Skeletal muscle satellite cell (primary cell): Measurements from ENCODE around the gene CDK2AP2. TPM values are rescaled to one million over a fixed set of nuclear protein-coding genes. Genes with fewer than 3 reads are reported as not detected.
"Not testable (repeated sequence)": the region's sequence is repeated elsewhere in the genome, so short reads cannot be mapped to it uniquely, and the experiment has no call there.

Experiments
- H3K27me3 ChIP-seq: 2 replicates; pipeline ENCODE4 v1.7.0; 2013; ENCODE audit warnings: low read length; ENCODE audit not compliant: control insufficient read depth, insufficient read depth
- H3K36me3 ChIP-seq: 2 replicates; pipeline ENCODE4 v1.7.0; 2013; ENCODE audit warnings: mild to moderate bottlenecking, control low read depth, low read length; ENCODE audit not compliant: insufficient read depth
- H3K4me1 ChIP-seq: 2 replicates; pipeline ENCODE4 v1.7.0; 2013; ENCODE audit warnings: low read length; ENCODE audit not compliant: control insufficient read depth, insufficient read depth
- H3K4me2 ChIP-seq: 2 replicates; pipeline ENCODE4 v1.7.0; 2013; ENCODE audit warnings: mild to moderate bottlenecking, low read length
- H3K4me3 ChIP-seq: 2 replicates; pipeline ENCODE4 v1.7.0; 2013; ENCODE audit warnings: low read length
- H3K9ac ChIP-seq: 2 replicates; pipeline ENCODE4 v1.7.0; 2013; ENCODE audit warnings: mild to moderate bottlenecking, low read depth, low read length, moderate library complexity
- H3K9me3 ChIP-seq: replicated peaks from 2 replicates; pipeline ENCODE4 v1.7.0; 2013; ENCODE audit warnings: mild to moderate bottlenecking, control low read depth, low read length
- small RNA-seq: library from RNA; depleted of rRNA; stranded (forward); fragments of <200 nt; gene quantifications from one replicate; pipeline ENCODE3, GENCODE V24; 2012

Gene CDK2AP2

DNA sequence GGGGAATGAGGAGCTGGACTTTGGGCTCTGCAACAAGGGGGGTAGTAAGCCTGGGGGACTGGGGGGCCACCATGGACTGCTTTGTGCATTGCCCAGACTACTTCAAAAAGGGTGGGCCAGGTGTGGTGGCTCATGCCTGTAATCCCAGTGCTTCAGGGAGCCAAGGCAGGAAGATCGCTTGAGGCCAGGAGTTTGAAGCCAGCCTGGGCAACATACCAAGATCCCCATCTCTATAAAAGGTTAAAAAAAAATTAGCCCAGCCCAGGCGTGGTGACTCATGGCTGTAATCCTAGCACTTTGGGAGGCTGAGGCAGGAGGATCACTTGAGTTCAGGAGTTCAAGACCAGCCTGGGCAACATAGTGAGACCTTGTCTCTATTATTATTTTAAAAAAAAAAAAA lies 42.4 kb downstream of the CDK2AP2 start:
- not testable (repeated sequence) for H3K9me3 ChIP-seq, H3K9ac ChIP-seq, H3K36me3 ChIP-seq, H3K4me3 ChIP-seq, H3K4me2 ChIP-seq, H3K27me3 ChIP-seq
- peaks cover 27% of the 10 kb centered on the region for H3K4me1 ChIP-seq

DNA sequence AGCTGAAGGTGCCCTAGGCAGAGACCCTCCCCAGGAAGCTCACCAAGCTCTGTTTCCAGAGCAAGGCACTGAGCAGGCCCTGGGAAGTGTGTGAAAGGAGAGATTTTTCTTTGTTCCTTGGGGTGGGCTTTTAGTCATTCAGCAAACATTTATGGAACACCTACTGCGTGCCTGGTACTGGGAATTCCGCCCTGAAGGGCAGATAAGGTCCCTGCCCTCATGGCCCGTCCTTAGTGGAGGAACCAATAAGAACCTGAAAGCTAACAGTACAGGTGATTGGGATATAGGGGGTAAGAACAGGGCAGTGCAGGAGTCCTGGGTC lies 42.8 kb downstream of the CDK2AP2 start:
- H3K4me1 ChIP-seq = peaks cover 27% of the 10 kb centered on the region
- no peak overlapping the region for H3K4me2 ChIP-seq
- H3K27me3 ChIP-seq = no peaks in the 10 kb centered on the region
- H3K9me3 ChIP-seq = no peaks in the 10 kb centered on the region
- no peak overlapping the region for H3K4me3 ChIP-seq
- H3K9ac ChIP-seq = no peak overlapping the region
- H3K36me3 ChIP-seq = no peaks in the 10 kb centered on the region

DNA sequence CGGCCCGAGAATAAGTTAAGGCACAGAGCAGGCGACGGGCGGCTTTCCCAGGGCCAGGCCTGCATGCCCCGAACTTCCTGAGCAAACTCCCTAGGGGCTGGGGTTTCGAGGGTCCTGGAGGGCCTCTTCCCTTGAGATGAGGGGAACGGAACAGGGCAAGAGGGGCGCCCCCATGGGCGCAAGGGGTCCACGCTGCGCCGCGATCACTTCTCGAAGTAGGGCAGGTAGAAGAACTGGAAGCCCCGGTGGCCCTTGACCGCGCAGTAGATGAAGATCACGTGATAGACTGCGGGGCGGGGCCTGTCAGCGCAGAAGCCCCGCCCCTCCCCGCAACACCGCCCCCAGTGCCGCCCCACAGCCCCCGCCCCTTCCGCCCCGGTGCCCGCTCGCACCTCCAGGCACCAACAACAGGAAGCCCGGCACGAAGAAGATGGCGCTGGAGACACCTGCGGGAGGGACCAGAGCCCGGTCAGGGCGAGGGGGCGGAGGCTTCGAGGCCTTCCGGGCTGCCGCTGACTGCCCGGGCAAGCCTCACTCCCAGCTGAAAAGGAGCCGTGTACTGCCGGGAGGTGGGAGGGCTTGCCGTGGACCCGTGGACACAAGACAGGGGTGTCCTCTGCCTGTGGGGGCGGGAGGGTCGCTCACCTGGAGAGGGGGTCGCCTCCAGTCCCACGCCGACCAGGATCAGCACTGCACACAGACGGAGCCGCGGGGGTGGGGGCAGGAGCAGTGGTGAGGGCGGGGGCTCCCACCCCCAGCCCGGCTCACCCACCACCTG lies 43.4 kb downstream of the CDK2AP2 start:
- Histone ChIP-seq H3K4me3 (peak overlapping the region; percentile 45), H3K9me3 (no peaks in the 10 kb centered on the region), H3K9ac (peak overlapping the region; percentile 34), H3K27me3 (no peaks in the 10 kb centered on the region), H3K4me1 (peaks cover 26% of the 10 kb centered on the region), H3K4me2 (peak overlapping the region; percentile 54), H3K36me3 (no peaks in the 10 kb centered on the region)

DNA sequence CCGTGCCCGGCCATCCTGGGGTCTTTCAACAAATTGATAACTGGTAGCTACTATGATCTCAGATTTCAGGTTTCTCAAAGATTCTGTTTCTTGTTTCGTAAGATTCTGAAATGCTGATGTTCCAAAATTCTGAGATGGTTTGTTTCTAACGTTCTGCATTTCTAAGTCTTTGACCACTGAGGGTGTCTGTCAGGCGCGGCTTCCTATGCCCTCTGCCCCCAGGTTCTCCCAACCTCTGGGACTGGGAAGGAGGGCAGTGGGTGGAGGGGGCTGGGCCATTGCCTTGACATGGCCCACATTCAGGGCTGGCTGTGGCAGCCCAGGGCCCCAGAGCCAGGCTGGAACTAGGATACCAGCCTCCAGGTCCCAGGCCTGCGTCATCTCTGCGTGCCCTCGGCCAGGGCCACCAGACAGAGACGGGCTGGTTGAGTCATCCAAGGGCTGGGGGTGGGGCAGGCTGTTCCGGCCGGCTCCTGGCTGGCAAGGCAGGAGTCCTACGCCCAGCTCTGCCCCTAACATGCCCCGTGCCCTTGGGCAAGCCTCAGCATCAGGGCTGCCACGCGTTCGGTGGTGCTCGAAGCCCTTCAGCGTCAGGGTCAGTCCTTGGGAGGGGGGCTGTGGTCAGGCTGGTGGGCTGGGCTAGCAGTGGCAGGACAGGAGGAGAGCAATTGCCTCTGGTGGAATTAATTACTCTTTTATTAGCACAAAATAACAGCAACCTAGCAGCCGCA lies 44.1 kb downstream of the CDK2AP2 start:
- Histone ChIP-seq H3K9me3 (no peaks in the 10 kb centered on the region), H3K4me3 (no peak overlapping the region), H3K27me3 (no peaks in the 10 kb centered on the region), H3K9ac (peak overlapping the region; percentile 34), H3K36me3 (no peaks in the 10 kb centered on the region), H3K4me2 (peak overlapping the region; percentile 50), H3K4me1 (peaks cover 22% of the 10 kb centered on the region)

DNA sequence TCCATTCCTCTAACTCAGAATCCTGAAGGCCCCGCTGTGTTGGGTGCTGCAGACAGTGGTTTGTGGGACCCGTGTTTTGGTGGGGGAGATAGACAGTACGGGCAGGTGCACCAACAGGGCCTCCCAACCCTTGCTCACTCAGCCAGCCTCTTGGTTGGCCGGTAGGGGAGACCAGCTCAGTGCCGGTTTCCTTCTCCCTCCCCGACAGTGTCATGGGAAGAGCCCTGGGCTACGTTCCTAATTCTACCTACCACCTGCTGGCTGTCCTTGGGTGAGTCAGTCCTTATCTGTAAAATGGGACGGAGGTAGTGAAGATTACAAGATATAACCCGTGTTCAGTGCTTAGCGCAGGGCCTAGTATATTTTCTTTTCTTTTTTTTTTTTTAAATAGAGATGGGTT lies 44.8 kb downstream of the CDK2AP2 start:
- peaks cover 17% of the 10 kb centered on the region for H3K4me1 ChIP-seq
- no peaks in the 10 kb centered on the region for H3K36me3 ChIP-seq
- no peak overlapping the region for H3K9ac ChIP-seq
- no peak overlapping the region for H3K4me2 ChIP-seq
- no peaks in the 10 kb centered on the region for H3K27me3 ChIP-seq
- H3K9me3 ChIP-seq = no peaks in the 10 kb centered on the region
- no peak overlapping the region for H3K4me3 ChIP-seq

DNA sequence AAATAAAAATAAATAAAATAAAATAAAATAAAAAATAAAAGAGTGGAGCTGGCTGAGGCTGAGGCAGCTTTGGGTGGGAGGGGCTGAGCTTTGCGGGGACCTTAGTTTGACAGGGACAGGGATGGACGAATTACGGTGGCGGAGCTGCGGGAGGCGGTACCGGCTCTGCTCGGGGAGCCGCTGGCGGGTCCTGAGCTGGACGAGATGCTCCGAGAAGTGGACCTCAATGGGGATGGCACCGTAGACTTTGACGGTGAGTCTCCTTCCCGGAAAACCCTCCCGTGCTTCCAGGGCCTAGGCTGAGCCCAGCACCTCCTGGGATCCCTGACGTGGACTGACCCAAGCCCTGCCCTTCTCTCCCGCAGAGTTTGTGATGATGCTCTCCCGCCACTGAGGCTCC lies 49.7 kb downstream of the CDK2AP2 start:
- H3K4me1 ChIP-seq = no peaks in the 10 kb centered on the region
- H3K9me3 ChIP-seq = no peaks in the 10 kb centered on the region
- no peak overlapping the region for H3K4me3 ChIP-seq
- H3K36me3 ChIP-seq = no peaks in the 10 kb centered on the region
- H3K9ac ChIP-seq = no peak overlapping the region
- H3K27me3 ChIP-seq = no peaks in the 10 kb centered on the region
- H3K4me2 ChIP-seq = no peak overlapping the region

DNA sequence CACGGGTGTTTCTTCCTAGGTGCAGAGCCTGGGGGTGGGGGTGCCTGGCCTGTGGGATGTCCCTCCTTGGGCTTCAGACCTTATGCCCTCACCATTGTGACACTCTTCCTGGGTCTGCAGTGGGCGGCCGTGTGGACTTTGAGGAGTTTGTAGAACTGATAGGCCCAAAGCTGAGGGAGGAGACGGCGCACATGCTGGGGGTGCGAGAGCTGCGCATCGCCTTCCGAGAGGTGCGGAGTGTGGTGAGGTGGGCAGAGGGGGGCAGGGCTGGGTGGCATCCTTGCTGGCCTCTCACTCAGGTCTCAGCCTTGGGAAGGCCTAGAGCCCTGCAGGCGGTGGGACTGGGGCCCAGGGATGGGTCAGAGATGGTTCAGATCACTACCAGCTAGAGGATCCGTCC lies 50.5 kb downstream of the CDK2AP2 start:
- Histone ChIP-seq H3K4me2 (no peak overlapping the region), H3K4me3 (no peak overlapping the region), H3K9ac (no peak overlapping the region), H3K9me3 (no peaks in the 10 kb centered on the region), H3K36me3 (no peaks in the 10 kb centered on the region), H3K27me3 (no peaks in the 10 kb centered on the region), H3K4me1 (peaks cover 8% of the 10 kb centered on the region)

Small RNA genes within 50 kb of the gene (small RNA-seq; reads per million reads assigned to genes)
- gene MIR6752 = not detected
